ENCODE data around the gene MUSK. TPM values are rescaled to one million over a fixed set of nuclear protein-coding genes. Genes with fewer than 3 reads are reported as not detected.
A peak's percentile ranks its signal among the peaks of the same experiment; 100 is the strongest.

Gene MUSK
- total and polyA plus RNA-seq, 2 of the 4 experiments (the other 2 are of a cell fraction), result 0.07 to 0.18 TPM

- peak overlapping the region; percentile 93; the same call in 1 of the 2 replicates for H2AK5ac ChIP-seq (ENCODE audit: low read depth, low read length)
- intact Hi-C loops (cut with micrococcal nuclease) (no loop called here), dilution Hi-C loops (cut with HindIII; ENCODE audit: low sequenced_read_pairs, unreplicated experiment) (no loop called here), in situ Hi-C loops (cut with MboI; ENCODE audit: low sequenced_read_pairs) (no loop called here)
- no peak overlapping the region for H3K4me3 ChIP-seq (ENCODE audit: insufficient read depth, low read depth, low read length)
- H2BK20ac ChIP-seq (ENCODE audit: low read depth, low read length), result peak overlapping the region; percentile 65
- H3K9me3 ChIP-seq (ENCODE audit: control insufficient read depth, insufficient read depth, low read length), result peaks cover under 1% of the 10 kb centered on the region; the same call in 1 of the 2 replicates
- H3K9ac ChIP-seq (ENCODE audit: low read depth, low read length), result 0 out of 2 replicates have a peak overlapping the region, but pooled peaks have one; percentile 29
- no peak for ATAC-seq (ENCODE audit: low read depth)
- POLR2A ChIA-PET (ENCODE audit: unreplicated experiment), result no interaction called here
- H3K27me3 ChIP-seq (ENCODE audit: control insufficient read depth, insufficient read depth, low read length), result no peaks in the 10 kb centered on the region
- peak overlapping the region; percentile 83 for H3K18ac ChIP-seq (ENCODE audit: low read depth, low read length)
- H3K79me1 ChIP-seq (ENCODE audit: low read depth in 1 of 2, low read length in 2 of 2), result no peaks in the 10 kb centered on the region
- H4K8ac ChIP-seq (ENCODE audit: low read depth in 2 of 2, low read length in 2 of 2), result peak overlapping the region; percentile 62 to 70; a peak in 2 of 4 replicates
- no peak overlapping the region for H3K56ac ChIP-seq (ENCODE audit: extremely low read depth, insufficient read depth, low read length)
- peak overlapping the region; percentile 32 for H2BK120ac ChIP-seq (ENCODE audit: low read depth, low read length)
- DNase-seq, result no peak
- no peak overlapping the region for H2AK9ac ChIP-seq (replicated peaks; ENCODE audit: low read depth, low read length, poor library complexity)
- no peak overlapping the region for H2AFZ ChIP-seq (replicated peaks; ENCODE audit: low read length, poor library complexity)
- no TSS peak for BruUV-seq (replicated peaks)
- H4K20me1 ChIP-seq (ENCODE audit: insufficient read depth, low read length), result no peaks in the 10 kb centered on the region
- peak overlapping the region; percentile 44; the same call in 1 of the 2 replicates for H4K91ac ChIP-seq (ENCODE audit: insufficient read depth, low read depth, low read length)
- H2BK5ac ChIP-seq (ENCODE audit: low read depth, low read length, poor library complexity, severe bottlenecking), result peak overlapping the region; percentile 41
- peak overlapping the region; percentile 64 for H3K4ac ChIP-seq (ENCODE audit: low read depth, low read length)
- no peak overlapping the region for H3K23ac ChIP-seq (ENCODE audit: low read depth, low read length)
- WGBS, 2 experiments (ENCODE audit: extremely low coverage in 2 of 2, insufficient read length in 1 of 2), result 43% methylated on average over 1 of the region's 3 CpGs; no CpG with 5 or more reads in 1 of the 2 experiments
- no peak overlapping the region for H3K27ac ChIP-seq (ENCODE audit: insufficient read depth, low read length)
- peak overlapping the region; percentile 61; the same call in 1 of the 3 replicates for H2BK15ac ChIP-seq (ENCODE audit: low read depth, low read length)
- H3K14ac ChIP-seq (replicated peaks; ENCODE audit: low read depth, low read length), result 0 out of 2 replicates have a peak overlapping the region, but pooled peaks have one; percentile 31
- no peaks in the 10 kb centered on the region for H3K36me3 ChIP-seq (ENCODE audit: control insufficient read depth, insufficient read depth, low read length)
- H3K4me2 ChIP-seq (ENCODE audit: low read depth, low read length), result no peak overlapping the region
- TF ChIP-seq RFX5 (IDR thresholded peaks at IDR 0.05; ENCODE audit: low read depth, low read length) (no peak), SMC3 (IDR thresholded peaks at IDR 0.05; ENCODE audit: low read depth, low read length) (no peak), FOS (IDR thresholded peaks at IDR 0.05; ENCODE audit: low read depth, low read length) (no peak), POLR2A (IDR thresholded peaks at IDR 0.05; ENCODE audit: low read depth, low read length) (no peak), MXI1 (IDR thresholded peaks at IDR 0.05; ENCODE audit: borderline replicate concordance, low read depth, low read length) (no peak), RCOR1 (IDR thresholded peaks at IDR 0.05; ENCODE audit: insufficient replicate concordance, low read length) (no peak), BHLHE40 (IDR thresholded peaks at IDR 0.05; ENCODE audit: low read depth, low read length) (no peak), ELK1 (IDR thresholded peaks at IDR 0.05; ENCODE audit: borderline replicate concordance, low read depth, low read length) (no peak), RAD21 (IDR thresholded peaks at IDR 0.05; ENCODE audit: low read length) (no peak), CTCF (conservative IDR thresholded peaks at IDR 0.05; ENCODE audit: low read depth, low read length) (no peak), CEBPB (IDR thresholded peaks at IDR 0.05; ENCODE audit: low read depth, low read length) (no peak), NFE2L2 (IDR thresholded peaks at IDR 0.05; ENCODE audit: low read depth, low read length) (no peak), MAFK (IDR thresholded peaks at IDR 0.05; ENCODE audit: low read depth, low read length) (no peak), CHD1 (IDR thresholded peaks at IDR 0.05; ENCODE audit: low read depth, low read length) (no peak), MAZ (IDR thresholded peaks at IDR 0.05; ENCODE audit: borderline replicate concordance, low read depth, low read length) (no peak)
- H4K5ac ChIP-seq (ENCODE audit: low read depth, low read length), result peak overlapping the region; percentile 90
- H3K4me1 ChIP-seq (ENCODE audit: control insufficient read depth, insufficient read depth, low read length), result peaks cover 7% of the 10 kb centered on the region
- CTCF ChIA-PET, result no interaction called here
- 0 out of 2 replicates have a peak, but pooled peaks cover 3% of the 10 kb centered on the region for H3K9me1 ChIP-seq (ENCODE audit: insufficient read depth, low read length)
Measured at GRCh38 chr9:110764006-110764405, 95.4 kb downstream of the MUSK start.

All from IMR-90 (cell line).